Sigmoid colon (tissue), 7 donors: ENCODE measurements around the gene UBL4B. TPM values are rescaled to one million over a fixed set of nuclear protein-coding genes. Genes with fewer than 3 reads are reported as not detected.

ENCODE experiments used
- DNase-seq: peaks from one replicate; pipeline ENCODE4 v3.0.0-alpha.2; 2019
- H3K27ac ChIP-seq, 4 donors: fragments of 200-600 bp; sonication (generic); one replicate each; pipeline ENCODE4 v1.5.1; 2016 to 2019; ENCODE audit warnings: mild to moderate bottlenecking in 1 of 4
- H3K27me3 ChIP-seq, 3 donors: fragments of 200-600 bp; sonication (generic); one replicate each; pipeline ENCODE4 v1.5.1; 2019; ENCODE audit warnings: mild to moderate bottlenecking in 1 of 3
- H3K36me3 ChIP-seq, 4 donors: fragments of 200-600 bp; sonication (generic); one replicate each; pipeline ENCODE4 v1.5.1; 2016 to 2019
- H3K4me1 ChIP-seq, 4 donors: fragments of 200-600 bp; sonication (generic); one replicate each; pipeline ENCODE4 v1.5.1; 2017 to 2019
- H3K4me3 ChIP-seq, 4 donors: fragments of 200-600 bp; sonication (generic); one replicate each; pipeline ENCODE4 v1.5.1; 2017 to 2019; ENCODE audit warnings: mild to moderate bottlenecking in 2 of 4, moderate library complexity in 1 of 4
- H3K9me3 ChIP-seq, 4 donors: fragments of 200-600 bp in 3 of 4; sonication (generic) in 3 of 4; one replicate each; pipeline versions ENCODE4 v1.5.1 to v1.6.1; 2013 to 2019
- CTCF ChIP-seq, 4 experiments: fragments of 450-650 bp in 3 of 4; fragments of 200-600 bp in 1 of 4; IDR thresholded peaks; one replicate each; pipeline ENCODE4 v1.5.1; 2016 to 2019; ENCODE audit warnings: antibody characterized with exemption in 4 of 4, mild to moderate bottlenecking in 3 of 4, moderate library complexity in 2 of 4
- EP300 ChIP-seq, 4 donors: sonication (generic); formaldehyde crosslinking; IDR thresholded peaks; one replicate each; pipeline ENCODE4 v1.6.1; 2017; ENCODE audit warnings: antibody characterized with exemption in 4 of 4
- POLR2A ChIP-seq, 2 donors: fragments of 450-650 bp; IDR thresholded peaks; one replicate each; pipeline ENCODE4 v1.6.1; 2016; ENCODE audit warnings: antibody characterized with exemption in 2 of 2, mild to moderate bottlenecking in 2 of 2, moderate library complexity in 2 of 2
- POLR2AphosphoS5 ChIP-seq, 4 donors: sonication (generic); formaldehyde crosslinking; IDR thresholded peaks; one replicate each; pipeline ENCODE4 v1.6.1; 2017; ENCODE audit warnings: antibody characterized with exemption in 4 of 4
- WGBS, 2 donors: extraction: QIAGEN DNeasy Blood & Tissue Kit; methylation state at CpG; one replicate each; pipeline ENCODE4 v1.1.7; 2013; 5-methylcytosine and 5-hydroxymethylcytosine counted together
- intact Hi-C: fragments of 100-400 bp; cut with DNase I; formaldehyde crosslinking; loops from one replicate; pipeline ENCODE4 v1.15.1; 2023
- polyA plus RNA-seq, 3 donors: library from polyadenylated mRNA; stranded (reverse); fragments of 200-250 nt; gene quantifications; one replicate each; pipeline ENCODE4 v1.2.3, GENCODE V29; 2013
- total RNA-seq, 4 donors: library from RNA; depleted of rRNA; stranded (reverse); fragments of >200 nt; gene quantifications; one replicate each; pipeline ENCODE4 v1.1.0, GENCODE V29; 2016
- donor health status: healthy with polysubstance abuse.
- donor health status: Bipolar disorder and iron deficiency.
- donor health status: healthy.

UBL4B gene
- under 1 TPM in 1 of 4 donors, not detected in 3; 0.33 TPM for total RNA-seq
- under 1 TPM in 1 of 3 donors, not detected in 2; 0.06 TPM for polyA plus RNA-seq

GRCh38 chr1:110112143-110112542 lies at the start of gene UBL4B:
Gene UBL4B, plus strand, starts transcription at chr1:110112443. Its CDS starts 92 bp downstream, at chr1:110112535.
- intact Hi-C loops = no loop called here
- TF ChIP-seq EP300 (IDR thresholded peaks at IDR 0.05) = no peak
- TF ChIP-seq CTCF (IDR thresholded peaks at IDR 0.05) = no peak
- no peak for TF ChIP-seq POLR2A (IDR thresholded peaks at IDR 0.05)
- no peak for TF ChIP-seq POLR2AphosphoS5 (IDR thresholded peaks at IDR 0.05)
- no peak for DNase-seq
- Histone ChIP-seq H3K36me3 (no peaks in the 10 kb centered on the region), H3K27ac (no peak within 1 kb of the TSS), H3K9me3 (no peaks in the 10 kb centered on the region), H3K27me3 (peaks cover 0 to 3% (median 0%) of the 10 kb centered on the region in 3 donors), H3K4me1 (no peaks in the 10 kb centered on the region), H3K4me3 (no peak within 1 kb of the TSS)
- WGBS, 2 donors = 85 to 88% methylated on average over 5 of the region's 5 CpGs

GRCh38 chr1:110062612-110063011 lies 49.6 kb upstream of the UBL4B start:
- peaks cover 0 to 14% (median 2%) of the 10 kb centered on the region in 4 donors for H3K36me3 ChIP-seq
- H3K27ac ChIP-seq = no peak overlapping the region
- intact Hi-C loops = no loop called here
- peaks cover 4 to 11% (median 11%) of the 10 kb centered on the region in 3 donors for H3K27me3 ChIP-seq
- TF ChIP-seq CTCF (IDR thresholded peaks at IDR 0.05) (no peak), POLR2A (IDR thresholded peaks at IDR 0.05) (no peak)
- WGBS, 2 donors = 81 to 96% methylated on average over 2 of the region's 2 CpGs
- no peak overlapping the region for H3K4me3 ChIP-seq
- no peak for DNase-seq
- peaks cover 0 to 8% (median 4%) of the 10 kb centered on the region in 4 donors for H3K4me1 ChIP-seq
- no peaks in the 10 kb centered on the region for H3K9me3 ChIP-seq

GRCh38 chr1:110063781-110064180 lies 48.5 kb upstream of the UBL4B start:
- H3K27ac ChIP-seq = no peak overlapping the region

GRCh38 chr1:110064576-110065337 lies 47.5 kb upstream of the UBL4B start:
- H3K4me3 ChIP-seq = no peak overlapping the region
- 86 to 90% methylated on average over 18 of the region's 18 CpGs for WGBS, 2 donors
- intact Hi-C loops = no loop called here
- DNase-seq = no peak
- peaks cover 24 to 32% (median 32%) of the 10 kb centered on the region in 3 donors for H3K27me3 ChIP-seq
- no peaks in the 10 kb centered on the region for H3K9me3 ChIP-seq
- H3K36me3 ChIP-seq = no peaks in the 10 kb centered on the region
- H3K4me1 ChIP-seq = peaks cover 0 to 23% (median 22%) of the 10 kb centered on the region in 4 donors
- H3K27ac ChIP-seq = no peak overlapping the region
- TF ChIP-seq POLR2AphosphoS5 (IDR thresholded peaks at IDR 0.05) (no peak), CTCF (IDR thresholded peaks at IDR 0.05) (no peak), POLR2A (IDR thresholded peaks at IDR 0.05) (no peak), EP300 (IDR thresholded peaks at IDR 0.05) (no peak)

More at GRCh38 chr1:110063781-110064180, 48.5 kb upstream of the UBL4B start:
- H3K4me3 ChIP-seq = no peak overlapping the region
- H3K27me3 ChIP-seq = peaks cover 14 to 23% (median 23%) of the 10 kb centered on the region in 3 donors
- WGBS, 2 donors = 67 to 88% methylated on average over 4 of the region's 4 CpGs
- TF ChIP-seq CTCF (IDR thresholded peaks at IDR 0.05) (no peak), POLR2AphosphoS5 (IDR thresholded peaks at IDR 0.05) (no peak), POLR2A (IDR thresholded peaks at IDR 0.05) (no peak)
- intact Hi-C loops = no loop called here
- H3K4me1 ChIP-seq = peaks cover 0 to 13% (median 12%) of the 10 kb centered on the region in 4 donors
- H3K9me3 ChIP-seq = no peaks in the 10 kb centered on the region
- peaks cover 0 to 2% (median 0%) of the 10 kb centered on the region in 4 donors for H3K36me3 ChIP-seq
- no peak for DNase-seq
